ENCODE results near the gene ZNF565.

Gene ZNF565

GRCh38 chr19:36256853-36257519 lies 42.5 kb upstream of the ZNF565 start:
- no peaks in the 10 kb centered on the region for H3K27me3 ChIP-seq (ENCODE audit: insufficient read depth, poor library complexity, severe bottlenecking)
- ATAC-seq (ENCODE audit: low read depth) (no peak), DNase-seq (ENCODE audit: low spot score) (no peak)
- peak overlapping the region; percentile 23 for H3K4me3 ChIP-seq (ENCODE audit: severe bottlenecking)
- no peaks in the 10 kb centered on the region for H3K4me1 ChIP-seq (ENCODE audit: insufficient read depth, poor library complexity, severe bottlenecking)
- TF ChIP-seq CTCF (IDR thresholded peaks at IDR 0.05; ENCODE audit: poor library complexity, severe bottlenecking): no peak
- H3K36me3 ChIP-seq (ENCODE audit: low read depth): no peaks in the 10 kb centered on the region
- H3K27ac ChIP-seq (ENCODE audit: poor library complexity, severe bottlenecking): no peak overlapping the region
- H3K9me3 ChIP-seq (ENCODE audit: severe bottlenecking): no peaks in the 10 kb centered on the region

DNA sequence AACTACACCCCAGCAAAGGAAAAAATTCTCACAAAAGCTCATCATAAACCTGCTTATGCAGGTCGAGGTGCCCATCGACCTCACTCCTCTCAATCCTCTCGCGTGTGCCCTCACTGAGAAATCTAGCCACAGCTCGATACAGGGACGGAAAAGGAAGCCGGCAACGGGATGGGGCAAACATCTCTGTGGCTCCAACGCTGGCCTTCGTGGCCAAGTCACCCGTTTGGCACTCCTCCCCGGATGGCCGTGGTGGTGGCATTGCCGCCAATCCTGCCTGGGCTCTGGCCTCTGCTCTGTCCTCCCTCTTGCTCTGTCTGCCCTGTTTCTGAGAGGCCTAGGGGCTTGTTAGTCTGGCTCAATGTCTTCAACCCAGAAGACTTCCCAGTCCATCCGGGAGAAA lies 41.6 kb upstream of the ZNF565 start:
- H3K36me3 ChIP-seq (ENCODE audit: low read depth): no peaks in the 10 kb centered on the region
- H3K4me3 ChIP-seq (ENCODE audit: severe bottlenecking): no peak overlapping the region
- H3K9me3 ChIP-seq (ENCODE audit: severe bottlenecking): no peaks in the 10 kb centered on the region
- H3K27ac ChIP-seq (ENCODE audit: poor library complexity, severe bottlenecking): no peak overlapping the region
- H3K4me1 ChIP-seq (ENCODE audit: insufficient read depth, poor library complexity, severe bottlenecking): no peaks in the 10 kb centered on the region
- TF ChIP-seq CTCF (IDR thresholded peaks at IDR 0.05; ENCODE audit: poor library complexity, severe bottlenecking): no peak
- DNase-seq (ENCODE audit: low spot score) (no peak), ATAC-seq (ENCODE audit: low read depth) (no peak)
- H3K27me3 ChIP-seq (ENCODE audit: insufficient read depth, poor library complexity, severe bottlenecking): no peaks in the 10 kb centered on the region

DNA sequence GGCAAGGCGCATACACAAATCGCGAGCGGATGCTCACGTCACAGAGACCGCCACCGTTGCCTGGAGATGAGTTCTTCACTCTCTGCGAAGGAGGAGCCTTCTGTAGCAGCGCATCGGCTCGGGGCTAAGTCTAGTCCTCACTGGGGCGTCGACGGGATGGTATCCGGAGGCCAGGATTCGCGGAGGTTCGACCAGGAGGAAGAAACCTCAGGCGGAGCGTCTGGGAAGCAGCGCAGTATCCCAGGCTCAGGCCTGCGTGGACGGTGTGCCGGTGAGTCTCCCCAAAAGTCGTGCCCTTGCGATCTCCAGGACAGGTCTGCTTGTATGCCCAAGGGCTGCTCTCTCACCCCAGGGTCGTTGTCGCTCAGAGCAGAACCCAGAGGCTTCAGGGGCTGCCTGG lies 40.9 kb upstream of the ZNF565 start:
- DNase-seq (ENCODE audit: low spot score) (no peak), ATAC-seq (ENCODE audit: low read depth) (no peak)
- Histone ChIP-seq H3K9me3 (ENCODE audit: severe bottlenecking) (no peaks in the 10 kb centered on the region), H3K27me3 (ENCODE audit: insufficient read depth, poor library complexity, severe bottlenecking) (no peaks in the 10 kb centered on the region), H3K4me3 (ENCODE audit: severe bottlenecking) (no peak overlapping the region), H3K4me1 (ENCODE audit: insufficient read depth, poor library complexity, severe bottlenecking) (no peaks in the 10 kb centered on the region), H3K36me3 (ENCODE audit: low read depth) (no peaks in the 10 kb centered on the region), H3K27ac (ENCODE audit: poor library complexity, severe bottlenecking) (no peak overlapping the region)
- TF ChIP-seq CTCF (IDR thresholded peaks at IDR 0.05; ENCODE audit: poor library complexity, severe bottlenecking): no peak

- ATAC-seq (ENCODE audit: low read depth) (no peak), DNase-seq (ENCODE audit: low spot score) (no peak)
- Histone ChIP-seq H3K4me1 (ENCODE audit: insufficient read depth, poor library complexity, severe bottlenecking) (no peaks in the 10 kb centered on the region), H3K27me3 (ENCODE audit: insufficient read depth, poor library complexity, severe bottlenecking) (no peaks in the 10 kb centered on the region), H3K36me3 (ENCODE audit: low read depth) (no peaks in the 10 kb centered on the region), H3K9me3 (ENCODE audit: severe bottlenecking) (no peaks in the 10 kb centered on the region), H3K4me3 (ENCODE audit: severe bottlenecking) (no peak overlapping the region), H3K27ac (ENCODE audit: poor library complexity, severe bottlenecking) (no peak overlapping the region)
- TF ChIP-seq CTCF (IDR thresholded peaks at IDR 0.05; ENCODE audit: poor library complexity, severe bottlenecking): no peak
Observed at GRCh38 chr19:36254848-36255247, 40.4 kb upstream of the ZNF565 start.

DNA sequence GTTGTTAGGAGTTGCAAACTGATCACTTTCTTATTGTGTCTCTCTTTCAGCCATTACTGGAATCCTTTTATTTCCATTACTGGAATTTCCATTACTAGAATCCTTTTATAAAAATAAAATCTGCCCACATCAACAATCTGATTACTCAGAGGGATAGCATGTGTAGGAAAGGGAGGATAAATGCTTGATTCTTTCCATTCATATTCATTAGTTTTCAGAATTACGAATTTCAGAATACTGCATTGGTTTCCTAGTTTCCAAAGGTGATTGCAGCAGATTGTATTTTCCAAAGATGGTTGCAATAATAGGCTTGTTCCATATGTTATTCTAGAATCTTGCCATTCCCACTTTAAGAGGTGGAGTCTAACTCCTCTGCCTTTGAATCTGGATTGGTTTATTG lies 37.6 kb upstream of the ZNF565 start:
- H3K27me3 ChIP-seq (ENCODE audit: insufficient read depth, poor library complexity, severe bottlenecking): no peaks in the 10 kb centered on the region
- H3K27ac ChIP-seq (ENCODE audit: poor library complexity, severe bottlenecking): no peak overlapping the region
- ATAC-seq (ENCODE audit: low read depth) (no peak), DNase-seq (ENCODE audit: low spot score) (no peak)
- H3K4me1 ChIP-seq (ENCODE audit: insufficient read depth, poor library complexity, severe bottlenecking): no peaks in the 10 kb centered on the region
- no peak for TF ChIP-seq CTCF (IDR thresholded peaks at IDR 0.05; ENCODE audit: poor library complexity, severe bottlenecking)
- H3K36me3 ChIP-seq (ENCODE audit: low read depth): no peaks in the 10 kb centered on the region
- H3K9me3 ChIP-seq (ENCODE audit: severe bottlenecking): no peaks in the 10 kb centered on the region
- H3K4me3 ChIP-seq (ENCODE audit: severe bottlenecking): no peak overlapping the region

All from RWPE2 (cell line).